NT2/D1 (cell line): ENCODE measurements around the gene ZDHHC23.

Experiments used
- YY1 ChIP-seq: IDR thresholded peaks from 2 replicates; pipeline ENCODE4 v1.6.1; 2011; ENCODE audit not compliant: insufficient read length, insufficient read depth
- ZNF274 ChIP-seq: IDR thresholded peaks from 2 replicates; pipeline ENCODE4 v1.6.1; 2011; ENCODE audit warnings: mild to moderate bottlenecking, low read depth, low read length

GRCh38 chr3:113981803-113982202 is 34.0 kb downstream of the ZDHHC23 start:
- TF ChIP-seq YY1: no peak
- TF ChIP-seq ZNF274: no peak
